HCT116 (cell line): ENCODE results near the gene HIVEP3. TPM values are rescaled to one million over a fixed set of nuclear protein-coding genes. Genes with fewer than 3 reads are reported as not detected.

Experiments used
- CEBPB ChIP-seq: IDR thresholded peaks from 2 replicates; pipeline ENCODE4 v1.6.1; 2012; ENCODE audit warnings: low read depth
- MAX ChIP-seq: IDR thresholded peaks from 2 replicates; pipeline ENCODE4 v1.6.1; 2012
- REST ChIP-seq: IDR thresholded peaks from 2 replicates; pipeline ENCODE4 v1.6.1; 2012; ENCODE audit warnings: low read depth
- SIN3A ChIP-seq: IDR thresholded peaks from 2 replicates; pipeline ENCODE4 v1.6.1; 2012; ENCODE audit warnings: low read depth
- TCF7L2 ChIP-seq: IDR thresholded peaks from 2 replicates; pipeline ENCODE4 v1.7.0; 2011; ENCODE audit warnings: borderline replicate concordance, inconsistent platforms; ENCODE audit not compliant: insufficient read depth, insufficient read length; ENCODE audit errors: extremely low read depth
- ZBTB33 ChIP-seq: IDR thresholded peaks from 2 replicates; pipeline ENCODE4 v1.6.1; 2011; ENCODE audit warnings: mild to moderate bottlenecking, low read length, moderate library complexity; ENCODE audit not compliant: insufficient replicate concordance; ENCODE audit errors: extremely low read depth
- total RNA-seq: library from RNA; stranded (reverse); gene quantifications from one replicate; pipeline ENCODE4 v1.2.1, GENCODE V29; 2021; ENCODE audit not compliant: unreplicated experiment

The HIVEP3 gene
- total RNA-seq, 1 experiment from 2014 or later = 7.1 TPM

GRCh38 chr1:41652384-41653265 lies 266.1 kb downstream of the HIVEP3 start (continued):
- TF ChIP-seq ZBTB33 = no peak
- no peak for TF ChIP-seq SIN3A
- no peak for TF ChIP-seq TCF7L2
- TF ChIP-seq CEBPB = no peak
- TF ChIP-seq MAX = no peak
- no peak for TF ChIP-seq REST
